ENCODE measurements around the gene HPD. TPM values are rescaled to one million over a fixed set of nuclear protein-coding genes. Genes with fewer than 3 reads are reported as not detected.

HPD gene
- not detected in 2 replicates for total RNA-seq
- long read RNA-seq = 0 reads

DNA sequence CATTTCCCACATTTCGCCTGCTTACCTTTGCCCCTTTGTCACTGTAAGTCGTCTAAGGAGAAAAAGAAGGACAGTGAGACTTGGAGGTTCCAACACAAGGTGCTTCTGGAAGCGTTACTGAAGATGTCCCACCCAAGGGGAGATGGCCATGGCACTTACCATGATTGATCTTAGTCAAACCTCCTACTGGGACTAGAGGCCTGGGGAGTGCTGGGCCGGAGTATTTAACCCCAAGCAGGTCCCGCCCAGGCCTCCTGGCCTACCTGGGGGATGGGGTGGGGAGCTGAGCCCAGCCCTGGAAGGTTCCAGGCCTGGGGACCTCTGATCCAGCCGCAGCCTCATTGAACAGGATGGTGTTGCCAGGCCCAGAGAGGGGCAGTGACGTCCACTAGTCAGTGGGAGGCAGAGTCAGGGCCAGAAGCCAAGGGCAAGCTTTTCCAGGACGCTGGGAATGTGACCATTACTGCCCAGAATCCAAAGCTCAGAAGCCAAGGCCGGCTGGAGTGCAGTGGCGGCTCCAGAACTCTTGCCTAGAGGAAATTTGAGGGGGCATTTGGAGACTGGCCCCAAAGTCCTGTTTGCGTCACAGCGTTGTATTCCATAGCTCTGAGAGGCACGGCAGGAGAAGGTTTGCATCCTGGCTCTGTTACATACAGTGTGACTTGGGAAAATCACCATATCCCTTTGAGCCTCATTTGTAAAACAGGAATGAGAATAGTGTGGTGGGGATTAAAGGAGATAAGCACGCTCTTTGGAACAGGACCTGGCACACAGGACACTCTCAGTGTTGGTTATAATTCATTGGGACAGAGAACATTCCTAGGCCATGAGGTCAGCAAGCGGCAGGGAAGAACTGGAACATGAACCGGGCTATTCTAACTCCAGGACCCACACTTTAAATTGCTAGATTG lies at the start of gene HPD:
Gene HPD, minus strand, starts transcription at position 198 of the 911 bp plus-strand sequence. Its CDS starts 36 bp downstream, at position 162.
- no peak within 1 kb of the TSS for H3K4me3 Mint-ChIP-seq (ENCODE audit: unreplicated experiment)
- no peaks in the 10 kb centered on the region for H3K27me3 Mint-ChIP-seq (ENCODE audit: unreplicated experiment)
- TF ChIP-seq, protein P1, sequence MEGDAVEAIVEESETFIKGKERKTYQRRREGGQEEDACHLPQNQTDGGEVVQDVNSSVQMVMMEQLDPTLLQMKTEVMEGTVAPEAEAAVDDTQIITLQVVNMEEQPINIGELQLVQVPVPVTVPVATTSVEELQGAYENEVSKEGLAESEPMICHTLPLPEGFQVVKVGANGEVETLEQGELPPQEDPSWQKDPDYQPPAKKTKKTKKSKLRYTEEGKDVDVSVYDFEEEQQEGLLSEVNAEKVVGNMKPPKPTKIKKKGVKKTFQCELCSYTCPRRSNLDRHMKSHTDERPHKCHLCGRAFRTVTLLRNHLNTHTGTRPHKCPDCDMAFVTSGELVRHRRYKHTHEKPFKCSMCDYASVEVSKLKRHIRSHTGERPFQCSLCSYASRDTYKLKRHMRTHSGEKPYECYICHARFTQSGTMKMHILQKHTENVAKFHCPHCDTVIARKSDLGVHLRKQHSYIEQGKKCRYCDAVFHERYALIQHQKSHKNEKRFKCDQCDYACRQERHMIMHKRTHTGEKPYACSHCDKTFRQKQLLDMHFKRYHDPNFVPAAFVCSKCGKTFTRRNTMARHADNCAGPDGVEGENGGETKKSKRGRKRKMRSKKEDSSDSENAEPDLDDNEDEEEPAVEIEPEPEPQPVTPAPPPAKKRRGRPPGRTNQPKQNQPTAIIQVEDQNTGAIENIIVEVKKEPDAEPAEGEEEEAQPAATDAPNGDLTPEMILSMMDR (IDR thresholded peaks at IDR 0.05) = no peak
- peaks cover 23% of the 10 kb centered on the region for H3K4me1 Mint-ChIP-seq (ENCODE audit: unreplicated experiment)
- DNase-seq (ENCODE audit: extremely low spot score, unreplicated experiment) = no peak
- H3K36me3 Mint-ChIP-seq (ENCODE audit: unreplicated experiment) = no peaks in the 10 kb centered on the region
- no peak within 1 kb of the TSS for H3K27ac Mint-ChIP-seq (ENCODE audit: unreplicated experiment)
- no peaks in the 10 kb centered on the region for H3K9me3 Mint-ChIP-seq (ENCODE audit: unreplicated experiment)

DNA sequence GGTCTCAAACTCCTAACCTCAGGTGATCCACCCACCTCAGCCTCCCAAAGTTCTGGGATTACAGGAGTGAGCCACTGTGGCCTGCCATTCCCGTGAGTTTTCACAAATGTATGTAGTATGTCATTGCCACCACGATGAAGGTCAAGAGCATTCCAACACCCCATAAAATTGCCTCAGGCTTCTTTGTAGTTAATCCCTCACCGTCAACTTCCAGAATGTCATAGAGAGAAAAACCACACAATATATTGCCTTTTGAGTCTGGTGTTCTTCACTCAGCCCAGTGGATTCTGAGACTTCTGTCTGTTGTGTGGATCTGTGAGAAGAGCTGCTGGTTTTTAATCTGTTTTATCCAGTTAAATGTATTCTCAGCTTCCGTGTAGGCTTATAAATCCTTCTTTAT lies 47.1 kb upstream of the HPD start:
- H3K9me3 Mint-ChIP-seq (ENCODE audit: unreplicated experiment) = no peaks in the 10 kb centered on the region
- H3K4me3 Mint-ChIP-seq (ENCODE audit: unreplicated experiment) = no peak overlapping the region
- no peak overlapping the region for H3K27ac Mint-ChIP-seq (ENCODE audit: unreplicated experiment)
- TF ChIP-seq, protein P1 (IDR thresholded peaks at IDR 0.05) = no peak
- H3K27me3 Mint-ChIP-seq (ENCODE audit: unreplicated experiment) = no peaks in the 10 kb centered on the region
- H3K36me3 Mint-ChIP-seq (ENCODE audit: unreplicated experiment) = peaks cover 43% of the 10 kb centered on the region
- DNase-seq (ENCODE audit: extremely low spot score, unreplicated experiment) = no peak
- peaks cover 7% of the 10 kb centered on the region for H3K4me1 Mint-ChIP-seq (ENCODE audit: unreplicated experiment)

DNA sequence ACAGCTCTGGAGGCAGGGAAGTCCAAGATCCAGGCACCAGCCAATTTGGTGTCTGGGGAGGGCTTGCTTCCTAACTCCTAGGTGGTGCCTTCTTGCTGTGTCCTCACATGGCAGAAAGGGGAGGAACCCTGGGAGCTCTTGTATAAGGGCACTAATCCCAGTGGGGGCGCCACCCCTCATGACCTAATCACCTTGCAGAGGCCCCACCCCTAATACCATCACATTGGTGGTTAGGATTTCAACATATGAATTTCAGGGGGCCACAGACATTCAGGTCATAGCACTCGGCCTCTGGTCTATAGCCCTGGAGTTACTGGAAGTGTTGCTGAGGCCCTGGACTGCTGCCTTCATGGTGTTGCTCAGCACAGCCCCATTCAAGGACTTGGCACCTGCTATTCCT lies 44.5 kb upstream of the HPD start:
- Mint-ChIP-seq H3K36me3 (ENCODE audit: unreplicated experiment) (peaks cover 41% of the 10 kb centered on the region), H3K9me3 (ENCODE audit: unreplicated experiment) (no peaks in the 10 kb centered on the region), H3K27me3 (ENCODE audit: unreplicated experiment) (no peaks in the 10 kb centered on the region), H3K4me1 (ENCODE audit: unreplicated experiment) (peaks cover 7% of the 10 kb centered on the region), H3K27ac (ENCODE audit: unreplicated experiment) (no peak overlapping the region), H3K4me3 (ENCODE audit: unreplicated experiment) (no peak overlapping the region)
- no peak for DNase-seq (ENCODE audit: extremely low spot score, unreplicated experiment)
- TF ChIP-seq, protein P1 (IDR thresholded peaks at IDR 0.05) = no peak

DNA sequence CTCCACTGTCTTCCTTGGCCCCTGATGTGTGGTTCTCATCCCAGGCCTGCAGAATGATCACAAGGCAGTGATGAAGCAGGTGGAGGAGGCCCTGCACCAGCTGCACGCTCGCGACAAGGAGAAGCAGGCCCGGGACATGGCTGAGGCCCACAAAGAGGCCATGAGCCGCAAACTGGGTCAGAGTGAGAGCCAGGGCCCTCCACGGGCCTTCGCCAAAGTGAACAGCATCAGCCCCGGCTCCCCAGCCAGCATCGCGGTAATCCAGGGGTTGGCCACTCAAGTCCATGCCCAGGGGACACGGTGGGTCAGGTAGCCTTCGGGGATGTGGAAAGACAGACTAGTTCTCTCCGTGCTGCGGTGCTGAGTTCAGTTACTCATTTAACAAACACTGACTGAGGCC lies 40.9 kb upstream of the HPD start:
- Mint-ChIP-seq H3K36me3 (ENCODE audit: unreplicated experiment) (peaks cover 43% of the 10 kb centered on the region), H3K27ac (ENCODE audit: unreplicated experiment) (no peak overlapping the region), H3K9me3 (ENCODE audit: unreplicated experiment) (no peaks in the 10 kb centered on the region), H3K4me1 (ENCODE audit: unreplicated experiment) (peaks cover under 1% of the 10 kb centered on the region), H3K4me3 (ENCODE audit: unreplicated experiment) (no peak overlapping the region), H3K27me3 (ENCODE audit: unreplicated experiment) (no peaks in the 10 kb centered on the region)
- no peak for DNase-seq (ENCODE audit: extremely low spot score, unreplicated experiment)
- TF ChIP-seq, protein P1 (IDR thresholded peaks at IDR 0.05) = no peak

DNA sequence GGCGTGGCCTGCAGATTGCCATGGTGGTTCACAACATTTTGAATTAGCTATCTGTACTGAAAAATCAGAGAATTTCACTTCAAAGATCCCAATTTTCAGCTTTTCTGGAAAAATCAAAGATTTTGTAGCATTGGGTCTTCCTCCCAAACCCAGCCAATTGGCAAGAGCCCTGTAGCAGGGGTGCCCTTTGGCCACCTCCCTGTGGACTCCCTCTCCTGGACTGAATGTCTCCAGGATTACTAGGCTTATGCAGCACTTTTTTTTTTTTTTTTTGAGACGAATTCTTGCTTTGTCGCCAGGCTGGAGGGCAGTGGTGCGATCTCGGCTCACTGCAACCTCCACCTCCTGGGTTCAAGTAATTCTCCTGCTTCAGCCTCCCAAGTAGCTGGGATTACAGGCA lies 39.6 kb upstream of the HPD start:
- no peak overlapping the region for H3K4me3 Mint-ChIP-seq (ENCODE audit: unreplicated experiment)
- TF ChIP-seq, protein P1 (IDR thresholded peaks at IDR 0.05) = no peak
- no peaks in the 10 kb centered on the region for H3K27me3 Mint-ChIP-seq (ENCODE audit: unreplicated experiment)
- H3K27ac Mint-ChIP-seq (ENCODE audit: unreplicated experiment) = no peak overlapping the region
- H3K4me1 Mint-ChIP-seq (ENCODE audit: unreplicated experiment) = peaks cover 13% of the 10 kb centered on the region
- no peak for DNase-seq (ENCODE audit: extremely low spot score, unreplicated experiment)
- no peaks in the 10 kb centered on the region for H3K9me3 Mint-ChIP-seq (ENCODE audit: unreplicated experiment)
- peaks cover 38% of the 10 kb centered on the region for H3K36me3 Mint-ChIP-seq (ENCODE audit: unreplicated experiment)

All from osteocyte (in vitro differentiated cells).